ENCODE results near the gene SPAG17. TPM values are rescaled to one million over a fixed set of nuclear protein-coding genes. Genes with fewer than 3 reads are reported as not detected.

SPAG17 gene
- total and polyA plus RNA-seq, 9 donors, result 0.08 to 39.5 (median 0.67) TPM

GRCh38 chr1:117933769-117934168, 251.3 kb downstream of the SPAG17 start:
- H3K27ac ChIP-seq, result no peak overlapping the region
- no peak overlapping the region for H3K4me3 ChIP-seq
- intact Hi-C loops (cut with DNase I), result no loop called here
- DNase-seq, result no peak
- 90 to 93% (median 91%) methylated on average over 2 of the region's 2 CpGs for WGBS, 3 donors
- no peaks in the 10 kb centered on the region for H3K36me3 ChIP-seq
- no peaks in the 10 kb centered on the region for H3K27me3 ChIP-seq
- TF ChIP-seq EP300 (IDR thresholded peaks at IDR 0.05) (no peak), POLR2A (IDR thresholded peaks at IDR 0.05) (no peak), CTCF (IDR thresholded peaks at IDR 0.05) (no peak)
- H3K4me1 ChIP-seq (ENCODE audit: insufficient read depth), result peaks cover 7% of the 10 kb centered on the region
- H3K9me3 ChIP-seq, result no peaks in the 10 kb centered on the region

DNA sequence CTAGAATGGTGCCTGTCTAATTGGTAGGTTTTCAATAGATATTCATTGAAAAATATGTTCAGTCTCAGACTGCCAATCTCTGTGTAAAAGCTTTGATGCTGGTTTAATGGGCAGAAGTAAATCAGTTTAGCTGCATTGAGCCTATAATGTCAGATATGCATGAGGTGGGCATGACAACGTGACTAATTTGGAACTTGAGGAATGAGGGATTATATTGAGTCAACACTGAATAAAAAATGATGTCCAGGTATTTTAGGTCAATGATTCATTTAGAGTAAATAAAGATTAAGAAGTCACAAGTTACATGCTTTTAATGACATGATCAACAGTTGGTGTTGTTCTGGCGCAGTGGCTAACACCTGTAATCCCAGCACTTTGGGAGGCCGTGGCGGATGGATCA, 252.5 kb downstream of the SPAG17 start:
- H3K9me3 ChIP-seq, result no peaks in the 10 kb centered on the region
- H3K27ac ChIP-seq, result no peak overlapping the region
- intact Hi-C loops (cut with DNase I), result no loop called here
- no peaks in the 10 kb centered on the region for H3K27me3 ChIP-seq
- no peak overlapping the region for H3K4me3 ChIP-seq
- no peaks in the 10 kb centered on the region for H3K36me3 ChIP-seq
- WGBS, 3 donors, result 95 to 98% (median 95%) methylated on average over 4 of the region's 4 CpGs
- no peak for DNase-seq
- TF ChIP-seq CTCF (IDR thresholded peaks at IDR 0.05), result no peak
- no peak for TF ChIP-seq EP300 (IDR thresholded peaks at IDR 0.05)
- peaks cover 11% of the 10 kb centered on the region for H3K4me1 ChIP-seq (ENCODE audit: insufficient read depth)

DNA sequence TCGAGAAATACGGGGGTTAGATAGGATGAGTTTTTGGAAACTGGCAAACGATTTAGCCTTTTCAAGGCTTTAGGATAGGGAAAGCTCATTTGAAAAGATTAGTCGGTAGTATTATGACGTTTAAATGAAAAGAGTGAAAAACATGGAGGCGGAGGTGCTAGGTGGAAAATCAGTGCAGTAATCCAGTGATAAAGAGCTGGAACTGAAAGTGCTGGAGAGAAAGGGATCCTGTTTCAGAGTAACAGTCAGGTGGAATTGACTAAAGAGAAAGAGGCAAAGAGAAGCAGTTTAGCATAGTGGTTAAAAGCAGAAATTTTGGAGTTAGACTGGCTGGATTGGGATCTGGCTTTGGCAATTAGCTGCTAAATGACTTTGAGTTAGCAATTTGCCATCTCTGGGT, 254.5 kb downstream of the SPAG17 start:
- Histone ChIP-seq H3K27ac (no peak overlapping the region), H3K4me3 (peak overlapping the region; percentile 68), H3K4me1 (ENCODE audit: insufficient read depth) (peaks cover 11% of the 10 kb centered on the region), H3K36me3 (no peaks in the 10 kb centered on the region), H3K9me3 (no peaks in the 10 kb centered on the region), H3K27me3 (no peaks in the 10 kb centered on the region)
- intact Hi-C loops (cut with DNase I), result no loop called here
- no peak for DNase-seq
- no peak for TF ChIP-seq EP300 (IDR thresholded peaks at IDR 0.05)
- no peak for TF ChIP-seq CTCF (IDR thresholded peaks at IDR 0.05)
- TF ChIP-seq POLR2A (IDR thresholded peaks at IDR 0.05), result no peak
- WGBS, 3 donors, result 1 to 2% (median 2%) methylated on average over 6 of the region's 6 CpGs

- DNase-seq, result no peak
- no peak for TF ChIP-seq POLR2A (IDR thresholded peaks at IDR 0.05)
- no peak for TF ChIP-seq CTCF (IDR thresholded peaks at IDR 0.05)
- TF ChIP-seq EP300 (IDR thresholded peaks at IDR 0.05), result no peak
- intact Hi-C loops (cut with DNase I), result no loop called here
- no peaks in the 10 kb centered on the region for H3K27me3 ChIP-seq
- peaks cover 11% of the 10 kb centered on the region for H3K4me1 ChIP-seq (ENCODE audit: insufficient read depth)
- H3K9me3 ChIP-seq, result no peaks in the 10 kb centered on the region
- H3K27ac ChIP-seq, result no peak overlapping the region
- WGBS, 3 donors, result 0% methylated on average over 12 of the region's 12 CpGs
- no peaks in the 10 kb centered on the region for H3K36me3 ChIP-seq
- peak overlapping the region; percentile 68 for H3K4me3 ChIP-seq
Measured at GRCh38 chr1:117930173-117930447, 254.9 kb downstream of the SPAG17 start.

Data from ovary (tissue), 9 donors.